ENCODE results near the gene ANKRD44.

ANKRD44 gene

GRCh38 chr2:197237291-197238042, 73.1 kb downstream of the ANKRD44 start:
- no peak for DNase-seq (ENCODE audit: low read depth)

GRCh38 chr2:197236816-197237215, 73.8 kb downstream of the ANKRD44 start:
- DNase-seq (ENCODE audit: low read depth) = no peak

GRCh38 chr2:197236159-197236558, 74.4 kb downstream of the ANKRD44 start:
- no peak for DNase-seq (ENCODE audit: low read depth)

GRCh38 chr2:197235711-197236110, 74.9 kb downstream of the ANKRD44 start:
- no peak for DNase-seq (ENCODE audit: low read depth)

GRCh38 chr2:197234671-197235191, 75.8 kb downstream of the ANKRD44 start:
- no peak for DNase-seq (ENCODE audit: low read depth)

GRCh38 chr2:197233473-197233872, 77.1 kb downstream of the ANKRD44 start:
- no peak for DNase-seq (ENCODE audit: low read depth)

- no peak for DNase-seq (ENCODE audit: low read depth)
Measured at GRCh38 chr2:197232010-197232409, 78.6 kb downstream of the ANKRD44 start.

- no peak for DNase-seq (ENCODE audit: low read depth)
Measured at GRCh38 chr2:197229509-197230443, 80.8 kb downstream of the ANKRD44 start.

GRCh38 chr2:197223451-197223850, 87.1 kb downstream of the ANKRD44 start:
- DNase-seq (ENCODE audit: low read depth) = no peak

GRCh38 chr2:197219636-197220035, 90.9 kb downstream of the ANKRD44 start:
- DNase-seq (ENCODE audit: low read depth) = peak; percentile 23

GRCh38 chr2:197217541-197217940, 93.0 kb downstream of the ANKRD44 start:
- no peak for DNase-seq (ENCODE audit: low read depth)

GRCh38 chr2:197216361-197216979, 94.1 kb downstream of the ANKRD44 start:
- no peak for DNase-seq (ENCODE audit: low read depth)

GRCh38 chr2:197215748-197216360, 94.7 kb downstream of the ANKRD44 start:
- DNase-seq (ENCODE audit: low read depth) = no peak

GRCh38 chr2:197212344-197213262, 98.0 kb downstream of the ANKRD44 start:
- DNase-seq (ENCODE audit: low read depth) = no peak

- no peak for DNase-seq (ENCODE audit: low read depth)
Measured at GRCh38 chr2:197211881-197212342, 98.7 kb downstream of the ANKRD44 start.

- no peak for DNase-seq (ENCODE audit: low read depth)
Measured at GRCh38 chr2:197210430-197210829, 100.2 kb downstream of the ANKRD44 start.

- DNase-seq (ENCODE audit: low read depth) = no peak
Measured at GRCh38 chr2:197209742-197210408, 100.7 kb downstream of the ANKRD44 start.

GRCh38 chr2:197209246-197209645, 101.3 kb downstream of the ANKRD44 start:
- no peak for DNase-seq (ENCODE audit: low read depth)

GRCh38 chr2:197208841-197209240, 101.7 kb downstream of the ANKRD44 start:
- DNase-seq (ENCODE audit: low read depth) = no peak

GRCh38 chr2:197208024-197208423, 102.6 kb downstream of the ANKRD44 start:
- DNase-seq (ENCODE audit: low read depth) = no peak

Measured in fibroblast of the conjunctiva (primary cell).